GM19328 (cell line): ENCODE results near the gene NIP7.

Experiments used
- ATAC-seq: cut with Tn5 transposase; IDR thresholded peaks from one replicate; pipeline ENCODE4 v1.9.1; 2021; ENCODE audit warnings: mild to moderate bottlenecking, moderate library complexity; ENCODE audit not compliant: unreplicated experiment

Gene NIP7

DNA sequence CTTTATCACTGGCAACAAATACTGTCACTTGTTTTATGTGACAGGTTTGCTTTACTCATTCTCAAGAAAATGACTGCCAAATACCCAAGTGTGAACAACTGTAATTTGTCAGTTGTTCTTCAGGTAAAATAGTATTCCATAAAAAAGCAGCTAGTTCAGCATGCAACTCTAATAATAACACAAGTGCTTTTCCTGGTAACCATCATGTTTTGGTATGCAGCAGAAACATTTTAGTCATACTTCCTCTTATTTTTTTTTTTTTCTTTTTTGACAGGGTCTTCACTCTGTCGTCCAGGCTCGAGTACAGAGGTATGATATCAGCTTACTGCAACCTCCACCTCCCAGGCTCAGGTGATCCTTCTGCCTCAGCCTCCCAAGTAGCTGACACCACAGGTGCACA is 41.7 kb downstream of the NIP7 start:
- no peak for ATAC-seq

DNA sequence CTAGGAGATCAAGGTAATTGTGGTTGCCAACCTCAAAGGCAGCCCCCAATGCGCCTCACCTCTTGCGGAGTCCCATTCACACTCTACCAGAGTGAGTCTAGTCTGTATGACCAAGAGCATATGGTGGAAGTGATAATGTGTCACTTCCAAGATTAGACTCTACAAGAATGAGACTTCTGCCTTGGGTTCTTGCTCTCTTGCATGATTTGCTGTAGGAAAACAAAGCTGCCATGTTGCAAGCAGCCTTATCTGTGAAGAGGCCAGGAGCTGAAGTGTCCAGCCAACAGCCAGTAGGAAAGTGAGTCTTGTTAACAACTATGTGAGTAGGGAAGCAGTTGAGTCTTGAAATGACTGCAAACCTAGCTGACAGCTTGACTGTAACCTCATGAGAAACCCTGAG is 42.8 kb downstream of the NIP7 start:
- no peak for ATAC-seq

DNA sequence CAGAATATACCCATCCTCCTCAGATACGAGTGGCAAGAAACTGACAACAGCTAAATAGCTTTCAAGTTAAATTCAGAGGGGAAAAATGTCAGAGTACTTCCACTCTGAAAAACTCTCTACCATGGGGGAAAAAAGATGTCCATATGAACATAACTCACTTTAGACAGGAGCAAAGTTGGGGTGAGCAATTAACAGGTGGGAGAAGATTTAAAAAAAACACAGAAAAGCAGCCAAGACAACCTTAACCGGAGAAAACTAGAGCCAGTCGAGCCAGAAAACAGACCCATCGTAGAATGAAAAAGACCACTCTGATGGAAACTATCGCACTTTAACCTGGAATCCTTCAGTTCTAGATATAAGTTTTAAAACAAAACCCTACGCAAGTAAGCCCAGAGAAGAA is 45.4 kb downstream of the NIP7 start:
- no peak for ATAC-seq

DNA sequence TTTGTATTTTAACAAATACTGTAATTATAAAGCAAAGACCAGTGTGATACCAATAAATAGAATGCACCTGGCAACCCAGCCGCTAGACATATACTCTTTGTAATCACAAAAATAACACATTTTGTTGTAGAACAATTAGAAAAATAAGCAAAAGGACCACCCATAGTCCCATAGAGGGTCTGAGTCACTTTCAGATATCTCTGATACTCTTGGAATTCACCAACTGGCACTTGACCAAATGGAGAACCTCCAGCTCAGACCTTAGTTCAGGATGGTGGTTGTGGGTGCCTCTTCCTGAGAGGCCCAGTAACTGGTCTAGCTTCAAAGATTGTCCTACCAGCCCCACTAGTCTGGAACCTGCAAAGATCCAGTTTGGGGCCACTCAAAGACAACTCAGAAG is 47.0 kb downstream of the NIP7 start:
- no peak for ATAC-seq
